ENCODE measurements around the gene ETV5.

Gene ETV5

DNA sequence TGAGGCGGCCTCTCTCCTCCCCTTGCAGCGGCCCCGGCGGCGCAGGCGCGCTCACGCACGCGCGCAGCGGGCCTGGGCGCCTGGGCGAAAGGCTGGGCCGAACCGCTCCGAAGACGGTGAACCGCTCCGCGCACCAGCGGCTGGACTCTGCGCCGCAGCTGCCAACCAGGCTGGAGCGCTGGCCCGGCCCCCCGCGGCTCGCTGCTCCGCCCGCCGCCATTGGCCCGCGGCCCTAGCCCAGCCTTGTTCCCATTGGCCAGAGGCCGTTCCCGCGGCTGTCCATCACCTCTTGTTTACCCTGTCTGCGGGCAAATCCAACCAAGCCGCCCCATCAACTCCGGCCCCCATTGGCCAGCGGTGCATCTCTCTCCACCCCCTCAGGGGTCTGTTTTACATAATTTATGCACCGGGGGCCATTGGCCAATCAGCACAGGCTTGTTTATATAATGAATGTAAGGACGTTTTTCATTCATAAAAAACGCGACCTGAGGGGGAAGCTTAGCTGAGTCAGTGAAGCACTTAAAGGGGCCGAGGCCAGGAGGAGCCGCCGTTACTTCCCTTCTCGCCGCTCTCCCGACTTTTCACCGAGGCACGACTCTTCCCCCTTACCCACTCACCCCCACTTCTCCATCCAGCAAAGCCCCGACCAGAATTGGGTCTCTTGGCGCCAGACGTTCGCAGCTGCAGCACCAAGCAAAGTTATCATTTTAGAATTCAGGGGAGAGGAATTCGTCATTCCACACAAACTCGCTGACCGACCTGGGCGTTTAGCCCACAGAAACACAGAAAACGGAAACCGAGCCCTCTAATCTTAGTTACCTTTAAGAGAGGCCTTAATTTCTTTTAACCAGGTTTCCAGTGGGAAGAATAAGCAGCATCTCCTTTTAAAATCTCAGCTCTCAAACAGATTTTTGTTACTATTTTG, at the start of gene ETV5:
Gene ETV5, minus strand, starts transcription at position 149 of the 925 bp plus-strand sequence. CDS start 3,221 bp downstream, outside the sequence.
- peak; percentile 99 for DNase-seq (ENCODE audit: low spot score)

DNA sequence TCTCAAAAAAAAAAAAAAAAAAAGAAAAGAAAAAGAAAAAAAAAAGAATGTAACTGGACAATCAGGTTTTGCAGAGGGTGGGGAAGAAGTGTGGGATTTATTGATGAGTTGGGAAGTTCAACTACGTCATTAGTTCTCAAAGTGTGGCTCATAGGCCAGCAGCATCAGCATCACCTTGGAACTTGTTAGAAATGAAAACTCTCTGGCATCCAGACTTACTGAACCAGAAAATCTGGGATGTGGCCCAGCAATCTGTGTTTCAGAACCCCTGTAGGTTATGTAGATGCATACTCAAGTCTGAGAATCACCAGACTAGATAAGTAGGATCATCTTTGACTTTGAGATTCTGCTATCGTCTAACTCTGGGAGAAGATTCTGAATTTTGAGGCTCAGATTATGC, 45.8 kb upstream of the ETV5 start:
- no peak for DNase-seq (ENCODE audit: low spot score)

- no peak for DNase-seq (ENCODE audit: low spot score)
These were observed 44.0 kb upstream of the ETV5 start for GRCh38 chr3:186152889-186153292.

GRCh38 chr3:186152361-186152798, 43.5 kb upstream of the ETV5 start:
- no peak for DNase-seq (ENCODE audit: low spot score)

DNA sequence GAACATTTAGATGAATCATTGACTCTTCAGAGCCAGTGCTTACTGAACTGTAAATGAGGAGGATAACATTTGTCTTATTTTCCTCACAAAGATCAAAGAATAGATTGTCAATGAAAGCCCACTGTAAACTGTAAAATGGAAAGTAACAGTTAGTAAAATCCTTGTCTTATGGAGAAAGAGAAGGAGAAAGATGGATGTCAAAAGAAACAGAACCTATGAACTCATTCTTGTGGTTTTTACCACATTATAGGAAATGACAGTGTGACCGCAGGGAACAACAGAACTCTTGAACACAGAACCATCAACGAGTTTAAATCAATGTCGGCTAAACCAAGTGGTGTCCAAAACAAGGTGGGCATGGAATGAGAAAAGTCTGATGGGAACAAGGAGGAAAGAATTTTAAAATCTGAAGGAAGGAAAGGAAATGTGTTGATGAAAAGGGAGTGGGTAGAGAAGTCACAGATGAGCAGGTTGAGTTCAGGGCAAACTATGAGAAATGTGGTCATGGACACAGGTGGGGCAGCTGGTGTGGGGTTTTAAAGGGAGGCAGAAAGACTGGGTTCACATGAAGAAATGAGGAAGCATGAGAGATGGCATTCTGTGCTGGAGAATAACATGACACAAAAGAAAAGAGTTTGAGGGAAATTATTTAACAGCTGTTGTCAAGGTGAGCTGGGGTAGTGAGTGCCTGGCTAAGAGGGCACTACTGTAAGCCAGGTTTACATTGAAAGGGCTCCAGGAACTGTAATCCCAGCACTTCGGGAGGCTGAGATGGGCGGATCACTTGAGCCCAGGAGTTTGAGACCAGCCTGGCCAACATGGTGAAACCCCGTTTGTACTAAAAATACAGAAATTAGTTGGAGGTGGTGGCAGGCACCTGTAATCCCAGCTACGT, 42.4 kb upstream of the ETV5 start:
- no peak for DNase-seq (ENCODE audit: low spot score)

- no peak for DNase-seq (ENCODE audit: low spot score)
These were observed 41.3 kb upstream of the ETV5 start for GRCh38 chr3:186150041-186150830.

DNA sequence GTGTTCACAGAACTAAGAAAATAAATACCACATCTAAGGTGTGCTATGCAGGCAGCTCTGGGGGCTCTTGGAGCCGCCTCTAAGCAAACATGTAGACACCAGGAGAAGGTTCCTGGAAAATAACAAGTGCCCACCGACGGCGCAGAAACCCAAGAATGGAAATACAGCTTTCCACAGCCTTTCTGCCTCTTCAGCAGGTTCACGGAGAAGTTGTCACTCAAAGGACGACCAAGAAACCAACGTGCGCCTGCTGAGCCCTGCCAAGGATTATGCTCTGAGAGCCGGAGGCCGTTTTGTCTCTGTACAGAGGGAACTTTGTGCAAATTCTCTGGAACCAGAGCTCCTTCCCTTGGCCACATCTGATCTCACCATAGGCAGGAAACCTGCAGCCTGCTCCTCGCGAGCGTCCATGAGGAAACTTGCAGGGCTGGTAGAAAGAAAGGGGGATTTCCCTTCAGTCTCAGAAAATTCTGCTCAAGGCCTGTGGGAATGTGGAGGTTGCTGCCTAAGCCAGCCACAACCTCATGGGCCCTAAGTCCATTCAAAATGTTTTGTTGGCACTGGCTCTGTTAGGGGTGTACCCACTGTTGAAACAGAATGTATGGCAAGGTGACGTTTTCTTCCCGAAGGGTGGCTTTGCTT, 40.6 kb upstream of the ETV5 start:
- no peak for DNase-seq (ENCODE audit: low spot score)

DNA sequence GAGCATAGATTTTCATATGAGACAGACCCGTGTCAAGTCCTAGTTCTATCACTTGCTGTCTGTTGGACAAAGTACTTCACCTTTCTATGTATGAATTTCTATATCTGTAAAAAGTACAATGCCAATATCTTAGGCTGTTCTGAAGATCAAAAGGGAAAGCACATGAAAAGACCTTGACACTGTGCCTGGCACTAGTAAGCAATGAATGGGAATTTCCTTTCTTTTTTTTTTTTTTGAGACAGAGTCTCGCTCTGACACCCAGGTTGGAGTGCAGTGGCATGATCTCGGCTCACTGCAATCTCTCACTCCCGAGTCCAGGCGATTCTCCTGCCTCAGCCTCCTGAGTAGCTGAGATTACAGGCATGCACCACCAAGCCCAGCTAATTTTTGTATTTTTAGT, 35.4 kb upstream of the ETV5 start:
- DNase-seq (ENCODE audit: low spot score) = no peak

- no peak for DNase-seq (ENCODE audit: low spot score)
These were observed 34.4 kb upstream of the ETV5 start for GRCh38 chr3:186143250-186143649.

- no peak for DNase-seq (ENCODE audit: low spot score)
These were observed 33.6 kb upstream of the ETV5 start for GRCh38 chr3:186142393-186142932.

GRCh38 chr3:186141790-186142189, 32.9 kb upstream of the ETV5 start:
- no peak for DNase-seq (ENCODE audit: low spot score)

DNA sequence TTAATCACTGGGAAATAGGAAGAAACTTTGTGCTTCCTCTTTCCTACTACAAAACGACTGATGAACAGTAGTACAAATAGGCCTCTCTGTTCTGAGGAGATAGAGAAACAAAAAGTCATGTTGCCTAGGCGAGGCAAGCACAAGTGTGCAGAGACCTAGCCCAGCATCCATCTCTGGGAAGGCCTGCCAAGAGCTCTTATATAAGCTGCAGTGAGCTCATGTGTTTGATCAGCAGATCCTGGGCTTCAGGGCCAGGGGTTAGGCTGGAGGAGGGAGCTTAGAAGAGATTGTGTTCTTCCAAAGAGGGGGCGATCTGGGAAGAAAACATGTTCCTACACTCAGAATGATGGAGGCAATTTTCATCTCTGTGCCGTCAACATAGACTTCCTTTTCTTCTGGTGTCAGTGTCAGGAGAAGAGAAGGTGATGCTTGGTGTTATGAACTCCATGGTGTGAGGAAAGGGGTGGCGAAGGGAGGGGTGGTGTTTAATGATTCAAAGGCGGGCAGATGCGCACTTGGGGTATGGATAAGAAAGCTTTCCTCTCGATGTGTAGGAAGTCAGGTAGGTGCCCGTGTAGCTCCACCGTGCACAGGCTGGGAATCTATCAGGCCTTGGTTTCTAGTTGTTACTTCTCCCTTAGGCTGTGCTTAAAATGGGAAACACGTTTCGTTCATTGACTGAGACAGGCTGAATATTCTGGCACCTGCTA, 29.5 kb upstream of the ETV5 start:
- DNase-seq (ENCODE audit: low spot score) = no peak

DNA sequence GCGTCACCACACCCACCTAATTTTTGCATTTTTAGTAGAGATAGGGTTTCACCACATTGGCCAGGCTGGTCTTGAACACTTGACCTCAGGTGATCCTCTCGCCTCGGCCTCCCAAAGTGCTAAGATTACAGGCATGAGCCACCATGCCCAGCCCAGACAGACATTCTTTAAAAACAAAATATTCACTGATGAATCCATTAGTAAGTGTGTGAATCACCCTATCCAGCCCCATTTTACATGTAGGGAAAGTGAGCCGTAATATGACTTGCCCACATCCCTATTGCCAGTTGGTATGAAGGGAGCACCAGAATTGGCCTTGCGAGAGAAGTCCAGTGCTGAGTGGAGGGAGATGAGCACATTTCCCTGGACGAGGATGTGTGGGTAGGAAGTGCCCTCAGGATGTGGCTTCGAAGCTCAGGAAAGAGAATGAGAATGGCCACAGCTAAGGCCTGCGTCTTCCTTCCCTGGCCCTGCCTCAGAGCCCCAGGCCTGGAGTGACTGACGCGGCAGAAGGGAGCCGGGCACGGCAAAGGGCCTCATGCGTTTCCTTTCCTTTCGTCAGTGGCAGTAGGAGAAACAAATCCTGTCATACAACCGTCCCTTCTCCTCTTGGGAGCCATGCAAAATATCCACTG, 28.3 kb upstream of the ETV5 start:
- DNase-seq (ENCODE audit: low spot score) = no peak

- no peak for DNase-seq (ENCODE audit: low spot score)
These were observed 25.1 kb upstream of the ETV5 start for GRCh38 chr3:186133980-186134379.

GRCh38 chr3:186132487-186132886, 23.6 kb upstream of the ETV5 start:
- DNase-seq (ENCODE audit: low spot score) = no peak

DNA sequence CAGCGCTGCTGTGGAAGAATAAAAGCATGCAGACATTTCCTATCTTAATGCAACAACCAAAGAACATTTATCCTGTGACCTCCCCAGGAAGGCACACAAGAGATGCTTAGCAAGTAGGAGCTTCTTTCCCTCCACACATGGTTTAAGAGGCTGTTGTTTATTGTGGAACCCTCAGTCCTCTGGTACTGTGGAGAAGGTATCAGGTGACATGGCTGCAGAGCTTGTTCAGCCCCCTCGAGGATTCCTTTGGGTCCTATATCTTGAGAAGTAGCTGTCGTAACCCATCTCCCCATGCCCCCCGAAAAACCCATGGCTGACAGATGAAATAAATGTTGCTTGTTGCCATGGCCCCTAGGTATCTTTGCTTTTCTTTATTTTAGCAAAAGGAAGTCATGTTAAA, 20.3 kb upstream of the ETV5 start:
- DNase-seq (ENCODE audit: low spot score) = no peak

DNA sequence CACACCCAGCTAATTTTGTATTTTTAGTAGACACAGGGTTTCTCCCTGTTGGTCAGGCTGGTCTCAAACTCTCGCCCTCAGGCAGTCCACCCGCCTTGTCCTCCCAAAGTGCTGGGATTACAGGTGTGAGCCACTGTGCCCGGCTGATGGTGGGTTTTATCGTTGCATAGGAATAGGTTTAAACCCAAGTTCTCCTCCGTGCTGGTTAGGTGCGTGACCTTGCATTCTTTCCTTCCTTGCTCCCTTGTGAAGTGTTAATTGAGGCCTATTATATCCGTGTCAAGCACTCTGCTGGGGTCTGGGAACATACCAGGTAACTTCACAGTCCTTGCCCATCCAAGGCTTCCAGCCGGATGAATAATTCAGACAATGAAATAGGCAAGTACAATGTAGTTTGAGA, 19.3 kb upstream of the ETV5 start:
- no peak for DNase-seq (ENCODE audit: low spot score)

- no peak for DNase-seq (ENCODE audit: low spot score)
These were observed 18.6 kb upstream of the ETV5 start for GRCh38 chr3:186127463-186127862.

DNA sequence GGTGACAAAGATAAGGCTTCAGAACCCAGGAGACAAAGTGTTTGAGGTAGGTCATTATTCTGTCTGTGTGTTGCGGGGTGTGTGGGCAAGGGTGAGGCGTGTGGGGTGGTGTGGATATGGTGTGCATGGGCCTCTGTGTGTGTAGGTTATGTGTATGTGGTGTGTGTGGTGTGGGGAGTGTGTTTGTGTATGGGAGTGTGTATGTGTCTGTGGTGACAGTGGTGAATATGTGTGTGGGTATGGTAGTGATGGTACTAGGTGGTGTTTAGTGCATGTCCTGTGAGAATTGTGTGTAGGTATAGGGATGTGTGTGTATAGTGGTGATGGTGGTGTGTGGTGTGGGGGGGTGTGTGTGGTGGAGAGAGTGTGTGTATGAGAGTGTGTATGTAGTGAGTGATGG, 16.2 kb upstream of the ETV5 start:
- DNase-seq (ENCODE audit: low spot score) = no peak

- no peak for DNase-seq (ENCODE audit: low spot score)
These were observed 15.7 kb upstream of the ETV5 start for GRCh38 chr3:186124592-186124991.

All from AG08395 (cell line).